ENCODE data around the gene RIN1. TPM values are rescaled to one million over a fixed set of nuclear protein-coding genes. Genes with fewer than 3 reads are reported as not detected.
A peak's percentile ranks its signal among the peaks of the same experiment; 100 is the strongest.

RIN1 gene
- total and polyA plus RNA-seq, 2 of the 13 experiments (the other 11 are each of a cell fraction or from before 2014, with no cell fraction given) = 2.4 to 4.1 TPM

DNA sequence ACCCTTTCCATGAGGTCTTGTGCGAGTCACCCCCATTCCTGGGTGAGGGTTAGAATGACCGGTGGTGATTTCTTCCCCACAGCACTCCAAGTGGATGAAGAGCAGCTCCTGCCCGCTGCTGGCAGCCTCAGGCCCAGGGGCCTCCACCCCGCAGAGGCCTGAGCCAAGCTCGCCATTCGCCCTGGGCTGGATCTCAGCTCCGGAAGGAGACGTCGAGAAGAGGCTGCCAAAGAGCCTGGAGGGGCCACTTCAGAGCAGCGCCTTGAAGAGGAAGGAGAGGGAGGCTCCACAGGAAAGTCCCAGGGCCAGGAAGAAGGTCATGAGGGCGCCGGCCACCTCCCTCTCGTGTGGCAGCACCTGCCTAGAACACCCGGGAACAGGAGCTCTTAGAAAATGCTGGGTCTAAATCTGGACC, 27.0 kb upstream of the RIN1 start:
- no peak overlapping the region for H2AFZ ChIP-seq (ENCODE audit: low read length)
- no peak overlapping the region for H3K4me2 ChIP-seq (ENCODE audit: low read depth, low read length)
- BruUV-seq (replicated peaks) = no TSS peak
- H3K4me1 ChIP-seq (ENCODE audit: insufficient read depth, low read length) = peaks cover 34% of the 10 kb centered on the region
- no peak for FAIRE-seq
- no peaks in the 10 kb centered on the region for H3K79me2 ChIP-seq (ENCODE audit: insufficient read depth, low read length)
- intact Hi-C loops (cut with micrococcal nuclease; ENCODE audit: unreplicated experiment) = no loop called here
- H3K9me3 ChIP-seq (ENCODE audit: low read length) = no peaks in the 10 kb centered on the region
- peak; percentile 48 for TF ChIP-seq AGO1 (IDR thresholded peaks at IDR 0.05; ENCODE audit: low read depth, low read length, poor library complexity, severe bottlenecking)
- TF ChIP-seq TIGD3 (CRISPR knock-in tag; IDR thresholded peaks at IDR 0.05; ENCODE audit: borderline replicate concordance) = no peak
- peak; percentile 72 for TF ChIP-seq AGO2 (optimal IDR thresholded peaks at IDR 0.05; ENCODE audit: low read depth, low read length)
- TF ChIP-seq RBFOX2 (IDR thresholded peaks at IDR 0.05; ENCODE audit: low read depth, low read length) = 0 out of 2 replicates have a peak, but pooled peaks have one; percentile 39
- H3K27ac ChIP-seq (ENCODE audit: extremely low read length, insufficient read depth, low read length) = no peak overlapping the region
- 98% methylated on average over 13 of the region's 14 CpGs for WGBS (ENCODE audit: low lambda C conversion rate)
- in situ Hi-C loops (cut with HindIII; ENCODE audit: extremely low pct_ligation_motif_present, low pct_unique_long_range_greater_than_20kb) = no loop called here
- ATAC-seq = no peak
- no peaks in the 10 kb centered on the region for H3K27me3 ChIP-seq (ENCODE audit: control insufficient read depth in 1 of 2, insufficient read depth in 2 of 2, low read length in 2 of 2)
- ChIA-PET POLR2A (interaction anchor here (1.7 to 2.5 kb wide), 3 partner anchors 8 to 16 kb away, joined by 4 to 7 read pairs (median 5); partner anchors contain the start of gene B4GAT1), CTCF (ENCODE audit: low intra/inter-chr PET ratio, low total read pairs) (no interaction called here)
- H3K9ac ChIP-seq (ENCODE audit: insufficient read depth, low read depth, low read length) = no peak overlapping the region
- H3K36me3 ChIP-seq (replicated peaks in 1 of 2; ENCODE audit: control insufficient read depth in 1 of 2, insufficient read depth in 2 of 2, low read length in 2 of 2) = peaks cover 6 to 21% of the 10 kb centered on the region in 2 experiments; a peak in 4 of 5 replicates
- H3K4me3 ChIP-seq (replicated peaks in 1 of 3; ENCODE audit: insufficient read depth in 1 of 3, low read depth in 2 of 3, low read length in 3 of 3) = no peak overlapping the region
- no peak for DNase-seq (ENCODE audit: low spot score)
- H4K20me1 ChIP-seq (ENCODE audit: insufficient read depth, low read length) = no peaks in the 10 kb centered on the region; the same call in 1 of the 2 replicates

DNA sequence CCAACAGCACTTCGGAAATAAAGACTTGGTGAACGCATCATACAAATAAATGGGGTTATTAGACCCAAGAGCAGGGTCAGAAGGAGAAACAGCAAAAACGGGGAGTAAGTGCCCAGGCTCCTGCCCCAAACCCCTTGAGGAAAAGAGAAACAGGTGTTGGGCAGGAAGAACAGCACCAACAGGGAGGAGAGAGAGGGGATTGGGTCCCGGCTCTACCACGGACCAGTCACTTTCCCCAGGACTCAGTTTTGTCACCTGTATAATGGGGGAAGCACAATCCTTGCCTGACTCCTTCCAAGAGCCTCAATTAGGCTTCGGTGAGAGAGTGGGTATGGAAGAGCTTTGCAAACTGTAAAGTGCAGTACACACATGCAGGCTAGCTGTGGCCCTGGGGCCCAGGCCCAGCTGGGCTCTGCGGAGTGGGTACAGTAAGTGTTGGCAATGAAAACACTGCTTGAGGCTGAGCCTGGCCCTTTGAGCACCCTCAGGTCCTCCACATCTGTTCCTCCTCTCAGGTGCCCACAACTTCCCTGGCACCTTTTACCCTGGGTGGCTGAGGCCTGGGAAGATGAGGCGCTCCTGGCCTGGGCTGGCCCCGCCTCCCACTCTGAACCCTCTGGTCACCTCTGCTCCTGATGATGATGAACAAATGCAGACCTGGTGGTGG, 26.4 kb upstream of the RIN1 start:
- Histone ChIP-seq H3K79me2 (ENCODE audit: insufficient read depth, low read length) (no peaks in the 10 kb centered on the region), H3K27me3 (ENCODE audit: control insufficient read depth in 1 of 2, insufficient read depth in 2 of 2, low read length in 2 of 2) (no peaks in the 10 kb centered on the region), H3K27ac (ENCODE audit: extremely low read length, insufficient read depth, low read length) (no peak overlapping the region), H3K9me3 (ENCODE audit: low read length) (no peaks in the 10 kb centered on the region), H3K4me1 (ENCODE audit: insufficient read depth, low read length) (peaks cover 34% of the 10 kb centered on the region), H3K4me2 (ENCODE audit: low read depth, low read length) (no peak overlapping the region), H3K9ac (ENCODE audit: insufficient read depth, low read depth, low read length) (no peak overlapping the region), H2AFZ (ENCODE audit: low read length) (no peak overlapping the region), H4K20me1 (ENCODE audit: insufficient read depth, low read length) (no peaks in the 10 kb centered on the region), H3K4me3 (replicated peaks in 1 of 3; ENCODE audit: insufficient read depth in 1 of 3, low read depth in 2 of 3, low read length in 3 of 3) (no peak overlapping the region), H3K36me3 (replicated peaks in 1 of 2; ENCODE audit: control insufficient read depth in 1 of 2, insufficient read depth in 2 of 2, low read length in 2 of 2) (peaks cover 10 to 24% of the 10 kb centered on the region in 2 experiments; a peak in 4 of 5 replicates)
- no peak for ATAC-seq
- DNase-seq (ENCODE audit: low spot score) = no peak
- ChIA-PET CTCF (ENCODE audit: low intra/inter-chr PET ratio, low total read pairs) (no interaction called here), POLR2A (interaction anchor here (2.0 kb wide), 1 partner anchor 11 kb away, joined by 5 read pairs; no protein-coding TSS in a partner anchor)
- FAIRE-seq = no peak
- no TSS peak for BruUV-seq (replicated peaks)
- intact Hi-C loops (cut with micrococcal nuclease; ENCODE audit: unreplicated experiment) (no loop called here), in situ Hi-C loops (cut with HindIII; ENCODE audit: extremely low pct_ligation_motif_present, low pct_unique_long_range_greater_than_20kb) (no loop called here)
- WGBS (ENCODE audit: low lambda C conversion rate) = 88% methylated on average over 9 of the region's 9 CpGs
- TF ChIP-seq ZNF629 (CRISPR knock-in tag; conservative IDR thresholded peaks at IDR 0.05) = peak; percentile 79
- no peak for TF ChIP-seq ZNF609 (CRISPR knock-in tag; IDR thresholded peaks at IDR 0.05; ENCODE audit: borderline replicate concordance)
- no peak for TF ChIP-seq NR2F1 (CRISPR knock-in tag; IDR thresholded peaks at IDR 0.05)
- TF ChIP-seq ZNF138 (CRISPR knock-in tag; IDR thresholded peaks at IDR 0.05; ENCODE audit: low read depth) = no peak
- no peak for TF ChIP-seq ONECUT2 (CRISPR knock-in tag; IDR thresholded peaks at IDR 0.05)
- 0 out of 2 replicates have a peak, but pooled peaks have one; percentile 40 for TF ChIP-seq ZMYM3 (CRISPR knock-in tag; IDR thresholded peaks at IDR 0.05)
- TF ChIP-seq AGO2 (optimal IDR thresholded peaks at IDR 0.05; ENCODE audit: low read depth, low read length) = peak; percentile 63

All from HepG2 (cell line).